ENCODE data around the gene UNC13A. TPM values are rescaled to one million over a fixed set of nuclear protein-coding genes. Genes with fewer than 3 reads are reported as not detected.

Gene UNC13A
- total and polyA plus RNA-seq, 3 donors from 2014 or later = 1.2 to 3.2 (median 2.6) TPM

DNA sequence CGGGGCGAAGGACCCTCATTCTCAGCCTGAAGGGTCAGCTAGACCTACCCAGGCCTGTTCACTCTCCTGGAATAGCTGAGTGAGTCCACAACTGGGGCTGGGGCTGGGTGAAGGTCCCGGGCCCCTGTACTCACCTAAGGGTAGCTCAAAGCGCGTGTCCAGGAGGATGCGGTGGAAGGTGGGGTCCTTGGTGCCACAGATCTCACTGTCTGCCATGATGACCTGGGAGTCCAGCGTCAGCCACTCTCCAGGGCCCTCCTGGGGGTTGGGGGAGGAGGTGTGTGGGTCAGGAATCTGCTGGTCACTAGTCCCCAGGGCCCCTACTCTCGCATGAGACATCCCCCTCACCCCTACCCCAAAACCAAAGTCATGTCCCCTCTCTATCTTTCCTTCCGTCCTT lies 18.7 kb downstream of the UNC13A start:
- DNase-seq = no peak
- Histone ChIP-seq H3K36me3 (ENCODE audit: low read depth, missing control alignments) (no peaks in the 10 kb centered on the region), H3K4me1 (no peaks in the 10 kb centered on the region), H3K27me3 (no peaks in the 10 kb centered on the region), H3K4me3 (no peak overlapping the region), H3K9me3 (no peaks in the 10 kb centered on the region), H3K27ac (no peak overlapping the region)
- TF ChIP-seq POLR2A (IDR thresholded peaks at IDR 0.05) = no peak
- TF ChIP-seq CTCF (IDR thresholded peaks at IDR 0.05) = no peak
- intact Hi-C loops (cut with DNase I; ENCODE audit: low total_unique reads) = no loop called here
- 91 to 93% methylated on average over 7 to 9 of the region's 9 CpGs for WGBS, 2 donors

GRCh38 chr19:17665058-17665457 lies 23.1 kb downstream of the UNC13A start:
- Histone ChIP-seq H3K36me3 (ENCODE audit: low read depth, missing control alignments) (no peaks in the 10 kb centered on the region), H3K27ac (no peak overlapping the region), H3K4me1 (no peaks in the 10 kb centered on the region), H3K9me3 (no peaks in the 10 kb centered on the region), H3K4me3 (no peak overlapping the region), H3K27me3 (no peaks in the 10 kb centered on the region)
- WGBS, 2 donors = 85 to 96% methylated on average over 2 of the region's 2 CpGs
- no peak for TF ChIP-seq POLR2A (IDR thresholded peaks at IDR 0.05)
- TF ChIP-seq CTCF (IDR thresholded peaks at IDR 0.05) = no peak
- DNase-seq = no peak
- intact Hi-C loops (cut with DNase I; ENCODE audit: low total_unique reads) = no loop called here

- WGBS, 2 donors = 44 to 45% methylated on average over 7 of the region's 7 CpGs
- no peak for TF ChIP-seq POLR2A (IDR thresholded peaks at IDR 0.05)
- Histone ChIP-seq H3K9me3 (no peaks in the 10 kb centered on the region), H3K36me3 (ENCODE audit: low read depth, missing control alignments) (no peaks in the 10 kb centered on the region), H3K27ac (peak overlapping the region; percentile 60 to 86), H3K4me1 (peaks cover 13% of the 10 kb centered on the region), H3K27me3 (no peaks in the 10 kb centered on the region), H3K4me3 (no peak overlapping the region)
- intact Hi-C loops (cut with DNase I; ENCODE audit: low total_unique reads) = no loop called here
- peak; percentile 77 for DNase-seq
Measured at GRCh38 chr19:17659996-17660395, 28.2 kb downstream of the UNC13A start.

GRCh38 chr19:17658666-17659065 lies 29.5 kb downstream of the UNC13A start:
- 39 to 54% methylated on average over 3 of the region's 3 CpGs for WGBS, 2 donors
- no peak for DNase-seq
- TF ChIP-seq CTCF (IDR thresholded peaks at IDR 0.05) (no peak), POLR2A (IDR thresholded peaks at IDR 0.05) (no peak)

GRCh38 chr19:17658240-17658639 lies 29.9 kb downstream of the UNC13A start:
- Histone ChIP-seq H3K4me3 (no peak overlapping the region), H3K9me3 (no peaks in the 10 kb centered on the region), H3K27ac (peak overlapping the region in 1 of 2 donors; percentile 63), H3K27me3 (no peaks in the 10 kb centered on the region), H3K36me3 (ENCODE audit: low read depth, missing control alignments) (no peaks in the 10 kb centered on the region), H3K4me1 (peaks cover 13% of the 10 kb centered on the region)
- intact Hi-C loops (cut with DNase I; ENCODE audit: low total_unique reads) = no loop called here
- 75 to 85% methylated on average over 6 of the region's 6 CpGs for WGBS, 2 donors
- TF ChIP-seq CTCF (IDR thresholded peaks at IDR 0.05) (no peak), POLR2A (IDR thresholded peaks at IDR 0.05) (no peak)
- DNase-seq = no peak

More at GRCh38 chr19:17658666-17659065, 29.5 kb downstream of the UNC13A start:
- Histone ChIP-seq H3K27me3 (no peaks in the 10 kb centered on the region), H3K36me3 (ENCODE audit: low read depth, missing control alignments) (no peaks in the 10 kb centered on the region), H3K27ac (peak overlapping the region; percentile 60 to 86), H3K4me1 (peaks cover 13% of the 10 kb centered on the region), H3K4me3 (no peak overlapping the region), H3K9me3 (no peaks in the 10 kb centered on the region)
- intact Hi-C loops (cut with DNase I; ENCODE audit: low total_unique reads) = no loop called here
